ENCODE results near the gene SNX15.

DNA sequence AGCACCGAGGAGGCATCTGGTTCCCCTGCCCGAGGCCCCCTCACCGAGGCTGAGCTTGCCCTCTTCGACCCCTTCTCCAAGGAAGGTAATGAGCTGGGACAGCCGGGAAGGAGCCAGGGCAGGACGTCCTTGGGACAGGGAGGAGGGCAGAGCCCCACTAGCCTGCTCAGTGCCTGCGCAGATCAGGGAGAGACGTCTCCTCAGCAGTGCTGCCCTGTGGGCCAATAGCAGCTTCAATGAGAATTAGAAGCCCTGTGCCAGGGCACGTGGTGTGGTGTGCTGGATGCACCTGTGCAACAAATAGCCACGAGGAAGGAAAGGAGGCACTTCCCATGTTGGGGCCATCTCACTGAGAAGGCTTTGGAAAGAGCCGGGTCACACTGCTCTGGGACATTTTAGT lies 8.3 kb downstream of the SNX15 start:
- no peak for TF ChIP-seq POLR2A (IDR thresholded peaks at IDR 0.05; ENCODE audit: low read length)
- no peak for TF ChIP-seq GATA1 (IDR thresholded peaks at IDR 0.05; ENCODE audit: low read depth, low read length)
